GM19240 (cell line): ENCODE measurements around the gene ATN1.

ENCODE experiments used
- DNase-seq: peaks from one replicate; pipeline ENCODE4 v3.0.0; 2011; ENCODE audit warnings: low spot score; ENCODE audit not compliant: insufficient read length

Gene ATN1

GRCh38 chr12:6957741-6958608, 30.2 kb downstream of the ATN1 start:
- no peak for DNase-seq

- DNase-seq: no peak
These were observed 30.9 kb downstream of the ATN1 start for GRCh38 chr12:6958609-6959057.

GRCh38 chr12:6959058-6959804, 31.5 kb downstream of the ATN1 start:
- DNase-seq: peak; percentile 56

- DNase-seq: no peak
These were observed 32.2 kb downstream of the ATN1 start for GRCh38 chr12:6959805-6960592.

GRCh38 chr12:6960593-6961277, 33.0 kb downstream of the ATN1 start:
- no peak for DNase-seq

- DNase-seq: no peak
These were observed 33.5 kb downstream of the ATN1 start for GRCh38 chr12:6961278-6961694.

- DNase-seq: no peak
These were observed 34.0 kb downstream of the ATN1 start for GRCh38 chr12:6961695-6962284.

GRCh38 chr12:6962285-6963015, 34.7 kb downstream of the ATN1 start:
- DNase-seq: no peak

- no peak for DNase-seq
These were observed 35.4 kb downstream of the ATN1 start for GRCh38 chr12:6963016-6963731.

- DNase-seq: no peak
These were observed 36.1 kb downstream of the ATN1 start for GRCh38 chr12:6963791-6964413.

GRCh38 chr12:6964605-6965025, 36.9 kb downstream of the ATN1 start:
- no peak for DNase-seq

- DNase-seq: peak; percentile 73
These were observed 37.4 kb downstream of the ATN1 start for GRCh38 chr12:6965026-6965661.

- DNase-seq: no peak
These were observed 38.0 kb downstream of the ATN1 start for GRCh38 chr12:6965714-6966113.

- DNase-seq: no peak
These were observed 38.6 kb downstream of the ATN1 start for GRCh38 chr12:6966351-6966750.

GRCh38 chr12:6967651-6968100, 39.9 kb downstream of the ATN1 start:
- DNase-seq: no peak

- DNase-seq: no peak
These were observed 40.7 kb downstream of the ATN1 start for GRCh38 chr12:6968426-6968825.

- no peak for DNase-seq
These were observed 42.4 kb downstream of the ATN1 start for GRCh38 chr12:6970096-6970527.

GRCh38 chr12:6974180-6974579, 46.4 kb downstream of the ATN1 start:
- DNase-seq: no peak
